B cell (primary cell): ENCODE measurements around the gene SDC4. TPM values are rescaled to one million over a fixed set of nuclear protein-coding genes. Genes with fewer than 3 reads are reported as not detected.

ENCODE experiments used
- ATAC-seq: fragments of 200-7000 bp; cut with Tn5 transposase; one replicate; pipeline ENCODE4 v1.10.0; 2021; ENCODE audit warnings: low read depth, mild to moderate bottlenecking, moderate number of reproducible peaks, moderate library complexity
- CTCF ChIA-PET: fragments of 350-600 bp; sonication (Branson Sonifier 250); formaldehyde crosslinking; loops from one replicate; lab custom pipeline; 2021; ENCODE audit warnings: antibody characterized with exemption, inconsistent platforms; lab: Charles Lee
- POLR2A ChIA-PET: fragments of 350-600 bp; sonication (Branson Sonifier 250); formaldehyde crosslinking; loops from one replicate; lab custom pipeline; 2021; ENCODE audit warnings: antibody characterized with exemption; lab: Charles Lee
- DNase-seq: peaks from one replicate; pipeline ENCODE4 v3.0.0; 2013
- H2AFZ ChIP-seq: 2 replicates; pipeline ENCODE4 v1.6.1; 2012; ENCODE audit warnings: mild to moderate bottlenecking, low read depth, low read length; ENCODE audit not compliant: insufficient read depth, poor library complexity, severe bottlenecking
- H3K27ac ChIP-seq, 2 donors: 1 replicate in 1 of 2; 2 replicates in 1 of 2; pipeline ENCODE4 v1.5.1; 2012 to 2013; ENCODE audit warnings: low read length in 2 of 2, mild to moderate bottlenecking in 2 of 2, moderate library complexity in 1 of 2
- H3K27me3 ChIP-seq, 4 experiments: fragments of 200-600 bp in 1 of 4; sonication (generic) in 1 of 4; replicated peaks in 1 of 4; 1 replicate in 2 of 4; 2 replicates in 2 of 4; pipeline versions ENCODE4 v1.6.1 to v1.7.0; 2013 to 2016; ENCODE audit warnings: low read length in 3 of 4, mild to moderate bottlenecking in 2 of 4, mixed read lengths in 1 of 4, moderate library complexity in 1 of 4; ENCODE audit not compliant: insufficient read depth in 4 of 4, control insufficient read depth in 3 of 4; ENCODE audit errors: control extremely low read depth in 1 of 4
- H3K36me3 ChIP-seq, 2 experiments: replicated peaks in 1 of 2; 1 replicate in 1 of 2; 2 replicates in 1 of 2; pipeline versions ENCODE4 v1.6.1 to v1.7.1; 2013; ENCODE audit warnings: low read length in 1 of 2; ENCODE audit not compliant: insufficient read depth in 2 of 2, control insufficient read depth in 1 of 2; ENCODE audit errors: control extremely low read depth in 1 of 2, extremely low read depth in 1 of 2
- H3K4me1 ChIP-seq, 2 donors: fragments of 200-600 bp in 1 of 2; sonication (generic) in 1 of 2; 1 replicate in 1 of 2; 2 replicates in 1 of 2; pipeline versions ENCODE4 v1.5.1 to v1.6.1; 2013 to 2017; ENCODE audit warnings: low read length in 2 of 2; ENCODE audit not compliant: control insufficient read depth in 2 of 2, insufficient read depth in 2 of 2
- H3K4me2 ChIP-seq: replicated peaks from 2 replicates; pipeline ENCODE3; 2012; ENCODE audit warnings: mild to moderate bottlenecking, low read depth, low read length; ENCODE audit not compliant: poor library complexity, severe bottlenecking
- H3K4me3 ChIP-seq, 5 experiments: fragments of 200-600 bp in 1 of 5; sonication (generic) in 1 of 5; 1 replicate in 3 of 5; 2 replicates in 2 of 5; pipeline versions ENCODE4 v1.5.1 to v1.7.0; 2011 to 2016; ENCODE audit warnings: low read length in 4 of 5, mild to moderate bottlenecking in 4 of 5, low read depth in 2 of 5, control low read depth in 1 of 5, moderate library complexity in 1 of 5; ENCODE audit not compliant: insufficient read depth in 1 of 5; ENCODE audit errors: control extremely low read depth in 1 of 5, extremely low read depth in 1 of 5
- H3K79me2 ChIP-seq: fragments of 200-600 bp; sonication (generic); one replicate; pipeline ENCODE4 v1.6.0; 2016; ENCODE audit warnings: low read length; ENCODE audit not compliant: control insufficient read depth, insufficient read depth
- H3K9ac ChIP-seq: fragments of 200-600 bp; sonication (generic); 2 replicates; pipeline ENCODE4 v1.6.1; 2017; ENCODE audit warnings: mild to moderate bottlenecking, low read length, moderate library complexity
- H3K9me3 ChIP-seq, 3 donors: one replicate each; pipeline versions ENCODE4 v1.6.1 to v1.7.1; 2013; ENCODE audit warnings: low read length in 2 of 3; ENCODE audit not compliant: control insufficient read depth in 2 of 3, insufficient read depth in 1 of 3; ENCODE audit errors: control extremely low read depth in 1 of 3
- H4K20me1 ChIP-seq: 2 replicates; pipeline ENCODE4 v1.6.0; 2012; ENCODE audit warnings: mild to moderate bottlenecking, low read length; ENCODE audit not compliant: insufficient read depth, control insufficient read depth, poor library complexity, severe bottlenecking
- H3K27ac Mint-ChIP-seq: one replicate; pipeline ENCODE4 v1.8.0; 2021; ENCODE audit warnings: mixed read lengths
- H3K27me3 Mint-ChIP-seq: one replicate; pipeline ENCODE4 v1.8.0; 2021; ENCODE audit warnings: mixed read lengths
- H3K4me1 Mint-ChIP-seq: one replicate; pipeline ENCODE4 v1.8.0; 2021; ENCODE audit warnings: mixed read lengths
- H3K4me3 Mint-ChIP-seq: one replicate; pipeline ENCODE4 v1.8.0; 2021; ENCODE audit warnings: mixed read lengths
- H3K9me3 Mint-ChIP-seq: one replicate; pipeline ENCODE4 v1.8.0; 2022; ENCODE audit warnings: mixed read lengths; ENCODE audit not compliant: insufficient read depth
- CTCF ChIP-seq: fragments of 200-600 bp; IDR thresholded peaks from one replicate; pipeline ENCODE4 v1.8.0; 2022; ENCODE audit warnings: antibody characterized with exemption, mild to moderate bottlenecking
- EZH2 ChIP-seq: IDR thresholded peaks from 2 replicates; pipeline ENCODE4 v1.6.1; 2012; ENCODE audit warnings: borderline replicate concordance, low read depth, mild to moderate bottlenecking, moderate library complexity, low read length; ENCODE audit not compliant: insufficient read depth, poor library complexity, severe bottlenecking
- WGBS: methylation state at CpG from one replicate; pipeline ENCODE4 v1.1.5; 2013; ENCODE audit warnings: missing lambda C conversion rate; ENCODE audit not compliant: insufficient coverage; 5-methylcytosine and 5-hydroxymethylcytosine counted together
- intact Hi-C: fragments of 100-400 bp; cut with micrococcal nuclease; formaldehyde crosslinking; loops from one replicate; pipeline ENCODE4 v1.10.0; 2022
- polyA plus RNA-seq: library from polyadenylated mRNA; depleted of rRNA; stranded (reverse); fragments of >200 nt; gene quantifications from 2 replicates; pipeline ENCODE4 v1.2.3, GENCODE V29; 2012
- total RNA-seq, 2 donors: library from RNA; stranded (reverse); fragments of 120-200 nt in 1 of 2; gene quantifications; 1 replicate in 1 of 2; 2 replicates in 1 of 2; pipeline versions ENCODE4 v1.2.3 to v1.2.4, GENCODE V29; 2013 to 2022

SDC4 gene
- total and polyA plus RNA-seq, 2 donors (not counting 1 experiment from before 2014, with no cell fraction given), result 0.04 TPM; not detected in 1

- Histone ChIP-seq H3K4me2 (no peak overlapping the region), H3K27ac (no peak overlapping the region), H3K36me3 (no peaks in the 10 kb centered on the region), H3K79me2 (no peaks in the 10 kb centered on the region), H3K4me3 (no peak overlapping the region), H2AFZ (no peak overlapping the region), H3K4me1 (no peaks in the 10 kb centered on the region), H3K9ac (no peak overlapping the region), H3K27me3 (peaks cover 0 to 5% (median 0%) of the 10 kb centered on the region in 4 experiments), H3K9me3 (no peaks in the 10 kb centered on the region), H4K20me1 (no peaks in the 10 kb centered on the region)
- Mint-ChIP-seq H3K27ac (no peak overlapping the region), H3K9me3 (no peaks in the 10 kb centered on the region), H3K4me3 (no peak overlapping the region), H3K4me1 (no peaks in the 10 kb centered on the region), H3K27me3 (no peaks in the 10 kb centered on the region)
- ChIA-PET POLR2A (no interaction called here), CTCF (interaction anchor here (1.2 kb wide), 1 partner anchor 33 kb away, joined by 3 read pairs; no protein-coding TSS in a partner anchor)
- TF ChIP-seq EZH2 (no peak), CTCF (no peak)
- ATAC-seq (no peak), DNase-seq (no peak)
- intact Hi-C loops, result no loop called here
- no CpG with 5 or more reads among the region's 5 CpGs for WGBS
These were observed 7.2 kb upstream of the SDC4 start for GRCh38 chr20:45355209-45356084.
